ENCODE results near the gene SDK1. TPM values are rescaled to one million over a fixed set of nuclear protein-coding genes. Genes with fewer than 3 reads are reported as not detected.

The SDK1 gene
- total and polyA plus RNA-seq, 2 experiments from 2014 or later, result not detected

GRCh38 chr7:4185721-4186512 is 884.9 kb downstream of the SDK1 start:
- H3F3A ChIP-seq (ENCODE audit: insufficient read depth), result no peaks in the 10 kb centered on the region
- TF ChIP-seq EZH2phosphoT487 (IDR thresholded peaks at IDR 0.05; ENCODE audit: insufficient read depth, low read depth), result no peak
- no peak for TF ChIP-seq EZH2 (IDR thresholded peaks at IDR 0.05; ENCODE audit: insufficient read depth, poor library complexity, severe bottlenecking)
- H3K27me3 ChIP-seq (replicated peaks; ENCODE audit: insufficient read depth), result no peaks in the 10 kb centered on the region
- H3K9ac ChIP-seq, result no peak overlapping the region
- H3K9me2 ChIP-seq (ENCODE audit: insufficient read depth), result no peaks in the 10 kb centered on the region
- no peak for DNase-seq
- WGBS, 2 experiments (ENCODE audit: low coverage in 1 of 2, low lambda C conversion rate in 2 of 2, missing lambda C conversion rate in 2 of 2), result 43% methylated on average over 13 to 15 of the region's 15 CpGs
- no peak overlapping the region for H3K27ac ChIP-seq
- H3K4me3 ChIP-seq, result no peak overlapping the region
- H3K9me3 ChIP-seq (ENCODE audit: low read depth), result no peaks in the 10 kb centered on the region
- no peak overlapping the region for H2AFZ ChIP-seq
- H3K36me3 ChIP-seq (ENCODE audit: low read depth), result no peaks in the 10 kb centered on the region
- no peaks in the 10 kb centered on the region for H4K20me1 ChIP-seq (ENCODE audit: insufficient read depth)
- no peaks in the 10 kb centered on the region for H3K79me2 ChIP-seq (ENCODE audit: insufficient read depth)
- no peaks in the 10 kb centered on the region for H3K4me1 ChIP-seq (ENCODE audit: insufficient read depth)
- no peak overlapping the region for H3K4me2 ChIP-seq (ENCODE audit: unreplicated experiment)
- in situ Hi-C loops (cut with MboI), result no loop called here

DNA sequence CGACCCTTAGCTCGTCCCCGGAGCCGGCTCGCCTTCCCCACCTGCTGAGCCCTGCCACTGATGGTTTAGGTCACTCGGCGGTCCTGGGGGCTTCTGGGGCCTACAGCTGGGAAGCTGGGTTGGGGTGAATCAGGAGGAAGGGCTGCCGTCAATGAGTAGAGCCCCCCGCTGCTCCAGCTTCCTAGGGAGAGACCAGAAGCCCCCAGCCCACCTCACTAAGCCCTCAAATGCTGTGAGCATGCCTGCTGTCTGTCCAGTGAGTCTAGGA is 885.4 kb downstream of the SDK1 start:
- Histone ChIP-seq H3K9ac (no peak overlapping the region), H3K27me3 (replicated peaks; ENCODE audit: insufficient read depth) (no peaks in the 10 kb centered on the region), H3F3A (ENCODE audit: insufficient read depth) (no peaks in the 10 kb centered on the region), H2AFZ (no peak overlapping the region), H3K27ac (no peak overlapping the region), H3K4me2 (ENCODE audit: unreplicated experiment) (no peak overlapping the region), H3K9me2 (ENCODE audit: insufficient read depth) (no peaks in the 10 kb centered on the region), H3K36me3 (ENCODE audit: low read depth) (no peaks in the 10 kb centered on the region), H3K4me3 (no peak overlapping the region), H3K79me2 (ENCODE audit: insufficient read depth) (no peaks in the 10 kb centered on the region), H3K4me1 (ENCODE audit: insufficient read depth) (no peaks in the 10 kb centered on the region), H4K20me1 (ENCODE audit: insufficient read depth) (no peaks in the 10 kb centered on the region), H3K9me3 (ENCODE audit: low read depth) (no peaks in the 10 kb centered on the region)
- TF ChIP-seq EZH2 (IDR thresholded peaks at IDR 0.05; ENCODE audit: insufficient read depth, poor library complexity, severe bottlenecking), result no peak
- 56 to 71% methylated on average over 9 of the region's 9 CpGs for WGBS, 2 experiments (ENCODE audit: low coverage in 1 of 2, low lambda C conversion rate in 2 of 2, missing lambda C conversion rate in 2 of 2)
- in situ Hi-C loops (cut with MboI), result no loop called here
- DNase-seq, result no peak

DNA sequence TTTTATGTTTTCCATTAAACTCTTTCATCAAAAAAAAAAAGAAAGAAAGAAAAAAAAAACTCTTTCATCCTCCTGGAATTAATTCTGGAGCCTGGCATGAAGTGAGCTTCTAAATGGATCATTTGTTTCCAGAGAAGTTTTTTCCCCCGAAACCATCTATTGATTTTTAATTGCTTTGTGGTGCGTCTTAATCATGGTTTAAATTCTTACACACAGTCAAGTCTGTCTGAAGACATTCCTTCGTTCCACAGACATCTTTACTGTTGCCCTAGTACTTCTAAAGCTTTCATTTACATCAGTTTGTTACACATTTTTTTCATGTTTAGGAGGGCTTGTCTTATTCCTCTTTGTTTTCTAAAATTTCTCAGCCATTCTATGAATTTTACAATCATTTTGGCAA is 887.6 kb downstream of the SDK1 start:
- no peak overlapping the region for H3K4me3 ChIP-seq
- H3K9me2 ChIP-seq (ENCODE audit: insufficient read depth), result no peaks in the 10 kb centered on the region
- in situ Hi-C loops (cut with MboI), result no loop called here
- H3F3A ChIP-seq (ENCODE audit: insufficient read depth), result no peaks in the 10 kb centered on the region
- WGBS, 2 experiments (ENCODE audit: low coverage in 1 of 2, low lambda C conversion rate in 2 of 2, missing lambda C conversion rate in 2 of 2), result 3 to 4% methylated on average over 3 of the region's 3 CpGs
- H3K4me2 ChIP-seq (ENCODE audit: unreplicated experiment), result no peak overlapping the region
- H3K9ac ChIP-seq, result no peak overlapping the region
- no peaks in the 10 kb centered on the region for H3K27me3 ChIP-seq (replicated peaks; ENCODE audit: insufficient read depth)
- no peak for DNase-seq
- no peaks in the 10 kb centered on the region for H3K79me2 ChIP-seq (ENCODE audit: insufficient read depth)
- no peaks in the 10 kb centered on the region for H3K36me3 ChIP-seq (ENCODE audit: low read depth)
- H3K4me1 ChIP-seq (ENCODE audit: insufficient read depth), result no peaks in the 10 kb centered on the region
- no peak overlapping the region for H3K27ac ChIP-seq
- TF ChIP-seq EZH2 (IDR thresholded peaks at IDR 0.05; ENCODE audit: insufficient read depth, poor library complexity, severe bottlenecking), result no peak
- TF ChIP-seq EZH2phosphoT487 (IDR thresholded peaks at IDR 0.05; ENCODE audit: insufficient read depth, low read depth), result no peak
- H4K20me1 ChIP-seq (ENCODE audit: insufficient read depth), result no peaks in the 10 kb centered on the region
- no peak overlapping the region for H2AFZ ChIP-seq
- H3K9me3 ChIP-seq (ENCODE audit: low read depth), result no peaks in the 10 kb centered on the region

DNA sequence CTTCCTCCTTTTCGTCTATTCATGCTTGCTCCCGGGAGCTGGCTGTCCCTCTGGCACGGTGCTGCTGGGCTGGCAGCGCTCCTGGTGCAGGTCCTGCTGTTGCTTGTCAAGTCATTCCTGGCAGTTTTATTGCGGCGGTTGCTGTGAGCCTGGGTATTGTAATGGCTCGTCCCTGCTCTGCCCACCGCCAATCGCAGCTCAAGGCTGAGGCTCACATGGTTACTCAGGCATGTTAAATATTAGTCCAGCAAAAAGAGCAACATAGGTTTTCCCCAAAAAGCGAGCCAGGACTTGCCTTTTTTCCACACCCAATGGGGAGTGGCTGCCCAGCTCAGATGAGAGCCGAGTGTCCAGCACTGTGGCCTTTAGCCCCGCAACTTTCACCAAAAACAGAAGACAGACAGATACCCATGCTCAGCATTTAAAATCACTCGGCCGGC is 888.1 kb downstream of the SDK1 start:
- Histone ChIP-seq H4K20me1 (ENCODE audit: insufficient read depth) (no peaks in the 10 kb centered on the region), H3K4me3 (no peak overlapping the region), H3K4me1 (ENCODE audit: insufficient read depth) (no peaks in the 10 kb centered on the region), H3K9me3 (ENCODE audit: low read depth) (no peaks in the 10 kb centered on the region), H3K79me2 (ENCODE audit: insufficient read depth) (no peaks in the 10 kb centered on the region), H3K36me3 (ENCODE audit: low read depth) (no peaks in the 10 kb centered on the region), H3K9ac (no peak overlapping the region), H2AFZ (no peak overlapping the region), H3K4me2 (ENCODE audit: unreplicated experiment) (no peak overlapping the region), H3K27me3 (replicated peaks; ENCODE audit: insufficient read depth) (no peaks in the 10 kb centered on the region), H3F3A (ENCODE audit: insufficient read depth) (no peaks in the 10 kb centered on the region), H3K27ac (no peak overlapping the region), H3K9me2 (ENCODE audit: insufficient read depth) (no peaks in the 10 kb centered on the region)
- DNase-seq, result no peak
- WGBS, 2 experiments (ENCODE audit: low coverage in 1 of 2, low lambda C conversion rate in 2 of 2, missing lambda C conversion rate in 2 of 2), result 9 to 10% methylated on average over 13 to 14 of the region's 14 CpGs
- TF ChIP-seq EZH2phosphoT487 (IDR thresholded peaks at IDR 0.05; ENCODE audit: insufficient read depth, low read depth) (no peak), EZH2 (IDR thresholded peaks at IDR 0.05; ENCODE audit: insufficient read depth, poor library complexity, severe bottlenecking) (no peak)
- in situ Hi-C loops (cut with MboI), result no loop called here

Data from GM23248 (cell line).